Thyroid gland (tissue), 4 donors: Measurements from ENCODE around the gene ALG6. TPM values are rescaled to one million over a fixed set of nuclear protein-coding genes. Genes with fewer than 3 reads are reported as not detected.
"Not testable (repeated sequence)": the region's sequence is repeated elsewhere in the genome, so short reads cannot be mapped to it uniquely, and the experiment has no call there.

ENCODE experiments used
- DNase-seq, 2 donors: peaks; one replicate each; pipeline ENCODE4 v3.0.0-alpha.2; 2019
- H3K27ac ChIP-seq, 3 donors: fragments of 200-600 bp; sonication (generic); 1 replicate in 2 of 3; 2 replicates in 1 of 3; pipeline ENCODE4 v1.5.1; 2016 to 2019; ENCODE audit warnings: mild to moderate bottlenecking in 1 of 3, moderate library complexity in 1 of 3
- H3K27me3 ChIP-seq: fragments of 200-600 bp; sonication (generic); one replicate; pipeline ENCODE4 v1.5.1; 2019
- H3K36me3 ChIP-seq, 2 donors: fragments of 200-600 bp; sonication (generic); one replicate each; pipeline ENCODE4 v1.5.1; 2016 to 2019
- H3K4me1 ChIP-seq, 2 donors: fragments of 200-600 bp; sonication (generic); one replicate each; pipeline ENCODE4 v1.5.1; 2017 to 2019
- H3K4me3 ChIP-seq, 3 donors: fragments of 200-600 bp; sonication (generic); replicated peaks in 1 of 3; 1 replicate in 2 of 3; 2 replicates in 1 of 3; pipeline ENCODE4 v1.5.1; 2016; ENCODE audit warnings: mild to moderate bottlenecking in 1 of 3
- H3K9me3 ChIP-seq: fragments of 200-600 bp; sonication (generic); one replicate; pipeline ENCODE4 v1.5.1; 2017
- CTCF ChIP-seq, 6 experiments: fragments of 200-600 bp in 3 of 6; fragments of 450-650 bp in 3 of 6; sonication (generic) in 3 of 6; IDR thresholded peaks; one replicate each; pipeline ENCODE4 v1.5.1; 2016 to 2019; ENCODE audit warnings: antibody characterized with exemption in 6 of 6, mild to moderate bottlenecking in 2 of 6, inconsistent platforms in 1 of 6, moderate library complexity in 1 of 6
- POLR2A ChIP-seq, 2 donors: fragments of 450-650 bp; IDR thresholded peaks; one replicate each; pipeline ENCODE4 v1.6.1; 2017; ENCODE audit warnings: antibody characterized with exemption in 2 of 2, mild to moderate bottlenecking in 2 of 2, moderate library complexity in 1 of 2
- WGBS, 2 donors: methylation state at CpG; one replicate each; pipeline ENCODE4 v1.1.5; 2017; 5-methylcytosine and 5-hydroxymethylcytosine counted together
- intact Hi-C: fragments of 100-400 bp; cut with DNase I; formaldehyde crosslinking; loops from one replicate; pipeline ENCODE4 v1.15.1; 2023
- total RNA-seq, 4 donors: library from RNA; depleted of rRNA; stranded (reverse); fragments of >200 nt; gene quantifications; one replicate each; pipeline ENCODE4 v1.2.3, GENCODE V29; 2016

The ALG6 gene
- total RNA-seq, 4 donors from 2014 or later, result 9.2 to 21.5 (median 19.7) TPM

- DNase-seq, result no peak
- Histone ChIP-seq H3K27ac (no peak overlapping the region), H3K4me3 (no peak overlapping the region), H3K36me3 (no peaks in the 10 kb centered on the region), H3K4me1 (no peaks in the 10 kb centered on the region), H3K9me3 (no peaks in the 10 kb centered on the region), H3K27me3 (no peaks in the 10 kb centered on the region)
- intact Hi-C loops, result no loop called here
- TF ChIP-seq CTCF (IDR thresholded peaks at IDR 0.05), result no peak
- TF ChIP-seq POLR2A (IDR thresholded peaks at IDR 0.05), result no peak
Observed at GRCh38 chr1:63458750-63459149, 91.3 kb downstream of the ALG6 start.

- Histone ChIP-seq H3K4me3 (no peak overlapping the region), H3K4me1 (no peaks in the 10 kb centered on the region), H3K27ac (no peak overlapping the region), H3K27me3 (no peaks in the 10 kb centered on the region), H3K36me3 (no peaks in the 10 kb centered on the region), H3K9me3 (no peaks in the 10 kb centered on the region)
- intact Hi-C loops, result no loop called here
- WGBS, 2 donors, result 95 to 100% methylated on average over 1 of the region's 1 CpG
- DNase-seq, result no peak
- TF ChIP-seq CTCF (IDR thresholded peaks at IDR 0.05) (no peak), POLR2A (IDR thresholded peaks at IDR 0.05) (no peak)
Observed at GRCh38 chr1:63461661-63462230, 94.3 kb downstream of the ALG6 start.

- H3K4me1 ChIP-seq, result no peaks in the 10 kb centered on the region
- intact Hi-C loops, result no loop called here
- WGBS, 2 donors, result 81 to 82% methylated on average over 3 of the region's 3 CpGs
Observed at GRCh38 chr1:63463248-63463647, 95.8 kb downstream of the ALG6 start.

GRCh38 chr1:63466181-63466580 lies 98.8 kb downstream of the ALG6 start:
- H3K36me3 ChIP-seq, result no peaks in the 10 kb centered on the region
- DNase-seq, result no peak
- H3K9me3 ChIP-seq, result no peaks in the 10 kb centered on the region
- H3K4me3 ChIP-seq, result no peak overlapping the region
- no peak for TF ChIP-seq CTCF (IDR thresholded peaks at IDR 0.05)
- TF ChIP-seq POLR2A (IDR thresholded peaks at IDR 0.05), result no peak
- 90 to 92% methylated on average over 7 of the region's 7 CpGs for WGBS, 2 donors
- no peak overlapping the region for H3K27ac ChIP-seq
- no peaks in the 10 kb centered on the region for H3K4me1 ChIP-seq
- intact Hi-C loops, result no loop called here
- no peaks in the 10 kb centered on the region for H3K27me3 ChIP-seq

More at GRCh38 chr1:63463248-63463647, 95.8 kb downstream of the ALG6 start:
- Histone ChIP-seq H3K4me3 (no peak overlapping the region), H3K27me3 (no peaks in the 10 kb centered on the region), H3K9me3 (no peaks in the 10 kb centered on the region), H3K36me3 (no peaks in the 10 kb centered on the region), H3K27ac (no peak overlapping the region)
- DNase-seq, result no peak
- TF ChIP-seq POLR2A (IDR thresholded peaks at IDR 0.05) (no peak), CTCF (IDR thresholded peaks at IDR 0.05) (no peak)

- H3K4me1 ChIP-seq, result no peaks in the 10 kb centered on the region
- H3K27me3 ChIP-seq, result no peaks in the 10 kb centered on the region
- no peak for DNase-seq
- no peaks in the 10 kb centered on the region for H3K9me3 ChIP-seq
- H3K36me3 ChIP-seq, result no peaks in the 10 kb centered on the region
- TF ChIP-seq POLR2A (IDR thresholded peaks at IDR 0.05) (no peak), CTCF (IDR thresholded peaks at IDR 0.05) (no peak)
- 95 to 96% methylated on average over 3 of the region's 3 CpGs for WGBS, 2 donors
- intact Hi-C loops, result no loop called here
- H3K27ac ChIP-seq, result no peak overlapping the region
- H3K4me3 ChIP-seq, result no peak overlapping the region
Observed at GRCh38 chr1:63466759-63467158, 99.3 kb downstream of the ALG6 start.

- intact Hi-C loops, result not testable (repeated sequence)
Observed at GRCh38 chr1:63468683-63469082, 101.3 kb downstream of the ALG6 start.

More at GRCh38 chr1:63468683-63469082, 101.3 kb downstream of the ALG6 start:
- H3K4me3 ChIP-seq, H3K9me3 ChIP-seq, H3K27ac ChIP-seq, DNase-seq, H3K27me3 ChIP-seq, H3K4me1 ChIP-seq, H3K36me3 ChIP-seq: not testable (repeated sequence)
- 97 to 98% methylated on average over 5 of the region's 5 CpGs for WGBS, 2 donors
